Thymus (tissue), 11 donors: Measurements from ENCODE around the gene CEP57L1. TPM values are rescaled to one million over a fixed set of nuclear protein-coding genes. Genes with fewer than 3 reads are reported as not detected.
"Not testable (repeated sequence)": the region's sequence is repeated elsewhere in the genome, so short reads cannot be mapped to it uniquely, and the experiment has no call there.

Experiments
- DNase-seq, 9 donors: peaks; one replicate each; pipeline ENCODE4 v3.0.0-alpha.2; 2013; ENCODE audit warnings: low spot score in 9 of 9, low read depth in 6 of 9, missing footprints in 1 of 9
- H3K27ac ChIP-seq, 2 donors: one replicate each; pipeline ENCODE4 v1.5.1; 2013; ENCODE audit warnings: control low read depth in 1 of 2, low read depth in 1 of 2, low read length in 1 of 2, mild to moderate bottlenecking in 1 of 2, moderate library complexity in 1 of 2
- H3K27me3 ChIP-seq, 2 donors: one replicate each; pipeline ENCODE4 v1.5.1; 2013; ENCODE audit warnings: low read length in 1 of 2; ENCODE audit not compliant: control insufficient read depth in 2 of 2, insufficient read depth in 1 of 2
- H3K36me3 ChIP-seq, 2 donors: one replicate each; pipeline ENCODE4 v1.5.1; 2013; ENCODE audit warnings: low read length in 1 of 2, mild to moderate bottlenecking in 1 of 2, moderate library complexity in 1 of 2; ENCODE audit not compliant: control insufficient read depth in 2 of 2, insufficient read depth in 2 of 2
- H3K4me1 ChIP-seq, 2 donors: one replicate each; pipeline ENCODE4 v1.5.1; 2013; ENCODE audit warnings: low read length in 2 of 2; ENCODE audit not compliant: control insufficient read depth in 2 of 2, insufficient read depth in 2 of 2
- H3K4me3 ChIP-seq, 2 donors: one replicate each; pipeline ENCODE4 v1.5.1; 2013; ENCODE audit warnings: low read length in 2 of 2, control low read depth in 1 of 2, mild to moderate bottlenecking in 1 of 2
- H3K9me3 ChIP-seq, 2 donors: one replicate each; pipeline ENCODE4 v1.5.1; 2013; ENCODE audit warnings: low read length in 1 of 2, mild to moderate bottlenecking in 1 of 2; ENCODE audit not compliant: control insufficient read depth in 2 of 2, insufficient read depth in 1 of 2
- WGBS: extraction: QIAGEN DNeasy Blood & Tissue Kit; methylation state at CpG from one replicate; pipeline ENCODE4 v1.1.7; 2013; 5-methylcytosine and 5-hydroxymethylcytosine counted together
- polyA plus RNA-seq: library from polyadenylated mRNA; stranded (reverse); fragments of 200-250 nt; gene quantifications from one replicate; pipeline ENCODE4 v1.2.3, GENCODE V29; 2013
- total RNA-seq: library from RNA; stranded (reverse); fragments of 120-200 nt; gene quantifications from one replicate; pipeline ENCODE4 v1.2.4, GENCODE V29; 2013
- donor health status: healthy.

The CEP57L1 gene
- total and polyA plus RNA-seq, 2 donors, result 9.9 to 22.2 TPM

DNA sequence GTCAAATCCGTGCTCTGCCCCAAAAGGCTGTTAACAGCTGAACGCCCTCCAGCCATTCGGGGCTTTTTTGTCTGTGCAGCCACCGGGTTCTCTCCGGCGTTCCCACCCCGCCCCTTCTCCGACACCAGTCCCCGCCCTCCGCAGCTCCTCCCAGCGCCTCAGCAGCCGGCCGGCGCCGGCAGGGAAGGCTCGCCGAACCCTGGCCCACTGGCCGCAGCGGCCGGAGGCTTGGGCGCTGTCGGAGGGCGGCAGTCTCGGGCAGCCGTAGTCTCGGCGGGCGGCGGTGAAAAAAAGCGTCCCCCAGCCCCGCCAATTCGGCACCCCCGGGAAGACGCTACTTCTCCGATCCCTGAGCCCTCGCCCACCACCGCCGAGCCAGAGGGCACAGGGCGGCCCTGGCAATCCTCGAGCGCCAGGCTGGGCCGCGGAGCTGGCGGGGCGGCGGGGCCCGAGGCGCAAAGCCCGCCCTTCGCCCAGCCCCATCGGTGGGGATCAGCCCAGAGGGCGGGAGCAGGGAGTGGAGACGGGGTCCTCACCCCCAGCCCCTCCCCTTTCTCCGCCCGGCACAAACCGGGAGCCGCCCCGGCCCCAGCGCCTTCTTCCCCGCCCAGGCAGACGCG is 781 bp upstream of the CEP57L1 start, which contains the start of gene SESN1:
Gene SESN1 (minus strand): TSS at position 431 of the 620 bp plus-strand sequence. CDS start 773 bp downstream, outside the sequence.
- H3K4me1 ChIP-seq, result peaks cover 7 to 8% of the 10 kb centered on the region in 2 donors
- peak within 1 kb of the TSS; percentile 99 for H3K27ac ChIP-seq
- WGBS, result under 1% methylated on average over 62 of the region's 62 CpGs

DNA sequence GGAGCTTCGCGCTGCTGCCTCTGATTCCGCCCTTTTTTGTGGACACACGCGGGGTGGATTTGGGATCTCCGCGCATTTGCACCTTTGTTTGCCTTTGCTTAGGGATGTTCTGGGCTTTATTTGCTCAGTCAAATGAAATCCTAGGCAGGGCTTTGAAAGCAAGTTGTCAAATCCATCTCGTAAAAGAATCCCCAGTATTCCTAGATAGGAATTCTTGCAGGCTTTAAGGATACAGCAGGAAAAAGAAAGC is 453 bp downstream of the CEP57L1 start:
- Histone ChIP-seq H3K4me1 (peaks cover 7 to 8% of the 10 kb centered on the region in 2 donors), H3K27ac (peak overlapping the region in 1 of 2 donors; percentile 99), H3K27me3 (no peaks in the 10 kb centered on the region), H3K9me3 (no peaks in the 10 kb centered on the region), H3K36me3 (no peaks in the 10 kb centered on the region), H3K4me3 (peak overlapping the region; percentile 67 to 95)
- no peak for DNase-seq
- WGBS, result 2% methylated on average over 8 of the region's 8 CpGs

More for the DNA sequence above, 781 bp upstream of the CEP57L1 start, which contains the start of gene SESN1:
- DNase-seq, result peak in 8 of 9 donors; percentile 61 to 89 (median 73)
- Histone ChIP-seq H3K9me3 (no peaks in the 10 kb centered on the region), H3K27me3 (no peaks in the 10 kb centered on the region), H3K36me3 (no peaks in the 10 kb centered on the region), H3K4me3 (peak within 1 kb of the TSS; percentile 67 to 95)

DNA sequence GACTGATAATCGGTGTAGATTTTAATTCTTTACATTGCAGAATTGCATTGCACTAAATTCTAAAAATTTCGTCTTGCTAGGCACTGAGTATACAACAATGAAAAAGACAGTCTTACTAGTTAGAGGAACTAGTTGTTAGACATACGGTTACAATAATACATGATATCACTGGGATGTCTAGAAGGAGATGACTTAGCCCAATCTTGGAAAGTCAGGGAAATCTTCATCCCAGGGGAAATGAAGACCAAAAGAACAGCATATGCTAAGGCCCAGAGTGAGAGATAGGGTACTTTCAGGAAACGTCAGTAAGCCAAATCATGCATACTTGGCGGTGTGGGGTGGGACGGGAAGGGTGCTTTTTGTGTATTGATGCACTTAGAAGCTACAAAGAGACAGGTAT is 901 bp downstream of the CEP57L1 start:
- DNase-seq, result peak in 2 of 9 donors; percentile 12 to 35
- peak overlapping the region in 1 of 2 donors; percentile 99 for H3K27ac ChIP-seq
- no peaks in the 10 kb centered on the region for H3K27me3 ChIP-seq
- H3K9me3 ChIP-seq, result no peaks in the 10 kb centered on the region
- H3K4me1 ChIP-seq, result peaks cover 7 to 8% of the 10 kb centered on the region in 2 donors
- 46% methylated on average over 6 of the region's 6 CpGs for WGBS
- H3K4me3 ChIP-seq, result peak overlapping the region; percentile 67 to 95
- no peaks in the 10 kb centered on the region for H3K36me3 ChIP-seq

DNA sequence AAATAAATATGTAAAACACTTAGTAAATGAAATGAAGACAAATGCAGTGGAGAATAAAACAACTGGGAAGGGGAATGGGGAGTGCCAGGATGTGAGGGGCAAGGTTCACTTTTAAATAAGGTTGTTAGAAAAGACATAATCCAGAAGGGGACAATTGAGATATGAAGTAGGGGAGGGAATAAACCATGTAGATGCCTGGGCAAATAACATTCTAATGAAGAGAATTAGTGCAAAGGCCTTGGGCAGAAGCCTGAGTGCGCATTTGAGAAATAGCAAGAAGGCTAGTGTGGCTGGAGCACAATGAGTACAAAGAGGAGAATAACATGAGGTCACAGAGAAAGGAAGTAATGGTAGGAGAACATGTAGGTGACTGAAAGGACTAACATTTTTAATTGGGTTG is 2.4 kb downstream of the CEP57L1 start:
- Histone ChIP-seq H3K4me3 (no peak overlapping the region), H3K36me3 (peaks cover 0 to 4% of the 10 kb centered on the region in 2 donors), H3K27ac (no peak overlapping the region), H3K4me1 (peaks cover 4 to 8% of the 10 kb centered on the region in 2 donors), H3K9me3 (no peaks in the 10 kb centered on the region), H3K27me3 (no peaks in the 10 kb centered on the region)
- WGBS, result 100% methylated on average over 1 of the region's 1 CpG
- no peak for DNase-seq

DNA sequence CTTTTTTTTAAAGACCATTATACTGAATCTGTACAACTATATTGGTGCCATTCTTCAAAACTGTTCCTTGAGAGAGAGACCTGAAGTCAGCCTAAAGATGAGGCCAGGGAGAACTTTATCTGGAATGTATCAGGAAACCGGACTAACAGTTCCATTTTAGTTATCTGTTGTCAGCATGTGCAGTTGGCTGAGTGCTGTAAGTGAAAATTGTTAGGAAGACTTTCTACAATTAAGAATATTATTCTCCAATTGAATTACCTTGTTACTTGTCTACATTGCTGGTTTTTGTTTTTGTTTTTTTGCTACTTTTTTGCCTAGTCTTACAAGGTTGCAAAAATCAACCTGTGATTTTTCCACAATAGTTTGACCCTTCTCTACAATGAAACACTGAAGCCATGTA is 7.5 kb downstream of the CEP57L1 start:
- H3K4me1 ChIP-seq, result no peaks in the 10 kb centered on the region
- DNase-seq, result no peak
- H3K4me3 ChIP-seq, result no peak overlapping the region
- H3K27ac ChIP-seq, result no peak overlapping the region
- H3K27me3 ChIP-seq, result no peaks in the 10 kb centered on the region
- H3K9me3 ChIP-seq, result no peaks in the 10 kb centered on the region
- peaks cover 0 to 4% of the 10 kb centered on the region in 2 donors for H3K36me3 ChIP-seq
- WGBS, result 98% methylated on average over 1 of the region's 1 CpG

DNA sequence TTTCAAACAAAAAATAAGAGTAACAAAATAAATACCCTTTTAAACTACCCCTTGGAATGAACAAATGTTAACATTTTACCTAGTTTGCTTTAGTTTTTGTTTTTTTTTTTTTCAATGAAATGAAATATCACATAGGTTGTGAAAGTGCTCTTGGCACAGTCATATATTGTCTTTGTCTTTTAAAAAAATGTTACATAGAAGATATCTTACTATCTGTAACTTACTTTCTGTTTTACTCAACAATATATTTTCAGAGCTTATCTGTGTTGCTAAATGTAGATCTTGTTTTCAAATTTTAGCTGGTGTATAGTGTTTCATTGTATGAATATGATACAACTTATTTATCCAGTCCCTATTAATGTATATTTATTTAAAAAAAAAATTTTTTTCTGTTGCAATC is 8.6 kb downstream of the CEP57L1 start:
- no peaks in the 10 kb centered on the region for H3K27me3 ChIP-seq
- H3K4me3 ChIP-seq, result no peak overlapping the region
- no peaks in the 10 kb centered on the region for H3K4me1 ChIP-seq
- H3K36me3 ChIP-seq, result peaks cover 0 to 4% of the 10 kb centered on the region in 2 donors
- DNase-seq, result no peak
- no peak overlapping the region for H3K27ac ChIP-seq
- no peaks in the 10 kb centered on the region for H3K9me3 ChIP-seq

DNA sequence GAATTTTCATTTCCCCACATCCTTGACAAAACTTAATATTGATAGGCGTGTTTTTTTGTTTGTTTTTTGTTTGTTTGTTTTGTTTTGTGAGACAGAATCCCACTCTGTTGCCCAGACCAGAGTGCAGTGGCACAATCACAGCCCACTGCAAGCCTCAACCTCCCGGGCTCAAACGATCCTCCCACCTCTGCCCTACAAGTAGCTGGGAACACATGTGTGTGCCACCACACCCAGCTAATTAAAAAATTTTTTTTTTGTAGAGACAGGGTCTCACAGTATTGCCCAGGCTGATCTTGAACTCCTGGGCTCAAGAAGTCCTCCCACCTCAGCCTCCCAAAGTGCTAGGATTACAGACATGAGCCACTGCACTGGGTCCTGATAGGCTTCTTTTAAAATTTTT is 9.2 kb downstream of the CEP57L1 start:
- Histone ChIP-seq H3K27me3 (no peaks in the 10 kb centered on the region), H3K36me3 (peaks cover 0 to 4% of the 10 kb centered on the region in 2 donors)

DNA sequence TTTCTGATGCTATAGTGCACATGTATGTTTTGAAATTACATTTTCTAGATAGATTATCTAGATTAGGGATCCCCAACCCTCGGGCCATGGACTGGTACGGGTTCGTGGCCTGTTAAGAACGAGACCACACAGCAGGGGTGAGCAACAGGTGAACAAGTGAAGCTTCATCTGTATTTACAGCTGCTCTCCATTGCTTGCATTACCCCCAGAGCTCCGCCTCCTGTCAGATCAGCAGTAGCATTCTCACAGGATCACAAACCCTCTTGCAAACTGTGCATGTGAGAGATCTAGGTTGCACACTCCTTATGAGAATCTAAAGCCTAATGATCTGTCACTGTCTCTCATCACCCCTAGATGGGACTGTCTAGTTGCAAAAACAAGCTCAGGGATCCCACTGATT is 10.4 kb downstream of the CEP57L1 start:
- Histone ChIP-seq H3K36me3 (peaks cover 0 to 4% of the 10 kb centered on the region in 2 donors), H3K4me3 (no peak overlapping the region), H3K27ac (no peak overlapping the region), H3K27me3 (no peaks in the 10 kb centered on the region), H3K4me1 (no peaks in the 10 kb centered on the region), H3K9me3 (no peaks in the 10 kb centered on the region)
- WGBS, result 90% methylated on average over 5 of the region's 5 CpGs
- DNase-seq, result no peak

More for the DNA sequence above, 9.2 kb downstream of the CEP57L1 start:
- no peak for DNase-seq
- Histone ChIP-seq H3K4me1 (no peaks in the 10 kb centered on the region), H3K4me3 (no peak overlapping the region), H3K9me3 (no peaks in the 10 kb centered on the region), H3K27ac (no peak overlapping the region)
- WGBS, result 96% methylated on average over 3 of the region's 3 CpGs

DNA sequence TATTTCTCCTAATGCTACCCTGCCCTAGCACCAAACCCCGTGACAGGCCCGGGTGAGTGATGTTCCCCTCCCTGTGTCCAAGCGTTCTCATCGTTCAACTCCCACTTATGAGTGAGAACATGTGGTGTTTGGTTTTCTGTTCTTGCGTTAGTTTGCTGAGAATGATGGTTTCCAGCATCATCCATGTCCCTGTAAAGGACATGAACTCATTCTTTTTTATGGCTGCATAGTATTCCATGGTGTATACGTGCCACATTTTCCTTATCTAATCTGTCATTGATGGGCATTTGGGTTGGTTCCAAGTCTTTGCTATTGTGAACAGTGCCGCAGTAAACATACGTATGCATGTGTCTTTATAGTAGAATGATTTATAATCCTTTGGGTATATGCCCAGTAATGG is 14.4 kb downstream of the CEP57L1 start:
- not testable (repeated sequence) for H3K4me1 ChIP-seq, H3K9me3 ChIP-seq, H3K36me3 ChIP-seq, H3K4me3 ChIP-seq, H3K27me3 ChIP-seq, DNase-seq, H3K27ac ChIP-seq
- WGBS, result 98% methylated on average over 8 of the region's 8 CpGs
